A549 (cell line): Measurements from ENCODE around the gene LYRM7.

Experiments used
- CBX8 ChIP-seq: fragments of 200-600 bp; sonication (generic); IDR thresholded peaks from 2 replicates; pipeline ENCODE4 v1.6.1; 2016
- CTCF ChIP-seq: fragments of >200 bp; sonication (Bioruptor Twin); formaldehyde crosslinking; IDR thresholded peaks from 3 replicates; pipeline ENCODE4 v1.5.1; 2016
- EHMT2 ChIP-seq: fragments of 200-600 bp; sonication (generic); IDR thresholded peaks from 2 replicates; pipeline ENCODE4 v1.6.1; 2016; ENCODE audit warnings: antibody characterized with exemption, low read depth, mild to moderate bottlenecking, moderate library complexity
- EP300 ChIP-seq, 2 experiments: fragments of >200 bp; sonication (Bioruptor Twin); formaldehyde crosslinking; IDR thresholded peaks; 2 replicates in 1 of 2; 3 replicates in 1 of 2; pipeline ENCODE4 v1.6.1; 2016 to 2017
- FOSL2 ChIP-seq, 2 experiments: fragments of 450-650 bp in 1 of 2; fragments of >200 bp in 1 of 2; sonication (Bioruptor Twin) in 1 of 2; formaldehyde crosslinking; IDR thresholded peaks; 2 replicates each; pipeline versions ENCODE4 v1.5.0 to v1.6.1; 2016 to 2020; ENCODE audit warnings: mild to moderate bottlenecking in 1 of 2, moderate library complexity in 1 of 2
- JUN ChIP-seq, 2 experiments: fragments of >200 bp; sonication (Bioruptor Twin); formaldehyde crosslinking; IDR thresholded peaks; 2 replicates in 1 of 2; 3 replicates in 1 of 2; pipeline ENCODE4 v1.6.1; 2016 to 2017
- KDM5A ChIP-seq: fragments of 200-600 bp; sonication (generic); IDR thresholded peaks from 2 replicates; pipeline ENCODE4 v1.6.1; 2016; ENCODE audit warnings: antibody characterized with exemption, mild to moderate bottlenecking
- MYC ChIP-seq: IDR thresholded peaks from 2 replicates; pipeline ENCODE4 v1.6.1; 2012; ENCODE audit warnings: mild to moderate bottlenecking, inconsistent platforms, low read length, improper control_type of control experiment, borderline replicate concordance
- POLR2A ChIP-seq: IDR thresholded peaks from 2 replicates; pipeline ENCODE4 v1.6.1; 2012; ENCODE audit warnings: mild to moderate bottlenecking, low read length
- SMC3 ChIP-seq: fragments of >200 bp; sonication (Bioruptor Twin); formaldehyde crosslinking; IDR thresholded peaks from 3 replicates; pipeline ENCODE4 v1.6.1; 2018; ENCODE audit warnings: inconsistent platforms
- TF ChIP-seq, protein P1 (sequence below): IDR thresholded peaks from 2 replicates; pipeline ENCODE4 v1.6.1; 2012

DNA sequence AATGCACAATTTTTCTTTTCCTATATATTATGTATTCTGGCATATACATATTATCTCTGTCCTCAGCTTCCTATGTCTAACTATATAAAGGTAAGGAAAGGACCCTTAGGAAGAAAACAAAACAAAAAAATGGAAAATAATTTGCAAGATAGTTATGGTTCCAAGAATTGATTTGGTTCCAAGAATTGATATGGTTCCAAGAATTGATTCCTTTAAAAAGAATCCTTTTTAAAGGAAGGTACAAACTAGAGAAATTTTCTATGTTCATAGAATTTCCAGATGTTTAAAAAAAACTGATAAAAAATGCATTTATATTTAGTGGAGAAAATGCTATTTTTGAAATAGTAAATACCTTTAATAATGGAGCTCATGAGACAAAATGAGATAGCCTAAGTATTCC, 12.1 kb downstream of the LYRM7 start:
- no peak for TF ChIP-seq POLR2A
- TF ChIP-seq MYC: no peak
- TF ChIP-seq CTCF: no peak
- TF ChIP-seq CBX8: no peak
- no peak for TF ChIP-seq EHMT2
- TF ChIP-seq SMC3: no peak
- no peak for TF ChIP-seq FOSL2 (IDR thresholded peaks at IDR 0.05)
- no peak for TF ChIP-seq FOSL2 (CRISPR knock-in tag; IDR thresholded peaks at IDR 0.05)
- TF ChIP-seq, protein P1, sequence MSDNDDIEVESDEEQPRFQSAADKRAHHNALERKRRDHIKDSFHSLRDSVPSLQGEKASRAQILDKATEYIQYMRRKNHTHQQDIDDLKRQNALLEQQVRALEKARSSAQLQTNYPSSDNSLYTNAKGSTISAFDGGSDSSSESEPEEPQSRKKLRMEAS: no peak
- TF ChIP-seq EP300 (IDR thresholded peaks at IDR 0.05): no peak
- no peak for TF ChIP-seq KDM5A
- TF ChIP-seq JUN (IDR thresholded peaks at IDR 0.05): no peak
